Measurements from ENCODE around the gene C11orf68.
A peak's percentile ranks its signal among the peaks of the same experiment; 100 is the strongest.

- peak; percentile 86 for TF ChIP-seq POLR2A (IDR thresholded peaks at IDR 0.05; ENCODE audit: low read length)
- no peak for TF ChIP-seq GATA1 (IDR thresholded peaks at IDR 0.05; ENCODE audit: low read depth, low read length)
Measured at GRCh38 chr11:65888163-65888814, 30.6 kb downstream of the C11orf68 start, which contains the start of gene FIBP.

Data from erythroblast (primary cell).